ENCODE results near the gene TOP3A. TPM values are rescaled to one million over a fixed set of nuclear protein-coding genes. Genes with fewer than 3 reads are reported as not detected.

Gene TOP3A
- total and polyA plus RNA-seq, 2 experiments from 2014 or later, result 21.7 to 76.7 TPM

DNA sequence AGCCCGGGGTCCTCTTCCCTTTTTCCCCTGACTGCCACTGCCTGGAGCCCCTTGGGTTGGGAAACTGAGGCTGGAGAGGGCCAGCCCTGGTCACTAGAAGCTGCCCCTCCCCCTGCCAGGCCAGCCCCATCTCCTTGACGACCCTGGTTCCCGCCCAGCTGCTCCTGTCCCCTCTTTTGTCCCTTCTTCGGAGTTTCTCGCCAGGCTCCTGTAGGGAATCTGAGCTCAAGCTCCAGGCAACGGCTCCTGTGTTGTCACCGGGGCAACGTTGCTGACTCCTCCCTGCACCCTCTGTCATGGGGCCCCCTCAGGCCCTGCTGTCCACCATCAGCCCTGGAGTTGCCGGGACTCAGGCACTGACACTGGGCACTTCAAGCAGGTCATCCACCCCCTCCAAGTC is 83.6 kb downstream of the TOP3A start:
- Histone ChIP-seq H3K4me3 (no peak overlapping the region), H4K20me1 (replicated peaks; ENCODE audit: insufficient read depth) (peaks cover 4% of the 10 kb centered on the region), H3K36me3 (ENCODE audit: insufficient read depth) (0 out of 2 replicates have a peak, but pooled peaks cover 3% of the 10 kb centered on the region), H3F3A (replicated peaks; ENCODE audit: low read depth) (no peaks in the 10 kb centered on the region), H3K4me2 (no peak overlapping the region), H3K9me2 (ENCODE audit: insufficient read depth) (no peaks in the 10 kb centered on the region), H3K27ac (ENCODE audit: low read depth) (no peak overlapping the region), H3K27me3 (ENCODE audit: insufficient read depth) (no peaks in the 10 kb centered on the region), H3K4me1 (ENCODE audit: insufficient read depth) (peaks cover 7% of the 10 kb centered on the region; the same call in 1 of the 2 replicates), H2AFZ (no peak overlapping the region), H3K79me2 (replicated peaks; ENCODE audit: insufficient read depth) (peaks cover 55% of the 10 kb centered on the region)
- peak; percentile 20 for ATAC-seq
- peaks cover 16% of the 10 kb centered on the region for H3K36me3 Mint-ChIP-seq (ENCODE audit: low read depth)
- TF ChIP-seq POLR2AphosphoS5 (IDR thresholded peaks at IDR 0.05; ENCODE audit: low read depth), result no peak
- no peak for TF ChIP-seq EZH2 (IDR thresholded peaks at IDR 0.05; ENCODE audit: low read depth, unreplicated experiment)
- no peak for TF ChIP-seq NANOG (IDR thresholded peaks at IDR 0.05; ENCODE audit: borderline replicate concordance)
- no peak for TF ChIP-seq JUNB (IDR thresholded peaks at IDR 0.05; ENCODE audit: unreplicated experiment)
- H3K27me3 Mint-ChIP-seq (ENCODE audit: insufficient read depth, low read depth, poor library complexity), result peaks cover 4% of the 10 kb centered on the region
- H3K9me3 Mint-ChIP-seq, result no peaks in the 10 kb centered on the region
- no peak overlapping the region for H3K27ac Mint-ChIP-seq
- DNase-seq (ENCODE audit: low spot score), result peak; percentile 37
- H3K4me3 Mint-ChIP-seq, result no peak overlapping the region
- peaks cover 18% of the 10 kb centered on the region for H3K4me1 Mint-ChIP-seq

- no peak overlapping the region for H3K4me2 ChIP-seq
- H4K20me1 ChIP-seq (replicated peaks; ENCODE audit: insufficient read depth), result peaks cover 4% of the 10 kb centered on the region
- no peak overlapping the region for H3K27ac Mint-ChIP-seq
These were observed 84.3 kb downstream of the TOP3A start for GRCh38 chr17:18230288-18231141.

More at GRCh38 chr17:18230288-18231141, 84.3 kb downstream of the TOP3A start:
- ATAC-seq (no peak), DNase-seq (ENCODE audit: low spot score) (no peak)
- Histone ChIP-seq H3K9me2 (ENCODE audit: insufficient read depth) (no peaks in the 10 kb centered on the region), H3K36me3 (ENCODE audit: insufficient read depth) (0 out of 2 replicates have a peak, but pooled peaks cover 3% of the 10 kb centered on the region), H3K27me3 (ENCODE audit: insufficient read depth) (no peaks in the 10 kb centered on the region), H3K4me1 (ENCODE audit: insufficient read depth) (peaks cover 7% of the 10 kb centered on the region; the same call in 1 of the 2 replicates), H3K4me3 (no peak overlapping the region), H3K79me2 (replicated peaks; ENCODE audit: insufficient read depth) (peaks cover 58% of the 10 kb centered on the region), H3K27ac (ENCODE audit: low read depth) (no peak overlapping the region), H3F3A (replicated peaks; ENCODE audit: low read depth) (no peaks in the 10 kb centered on the region), H2AFZ (no peak overlapping the region)
- Mint-ChIP-seq H3K4me3 (no peak overlapping the region), H3K36me3 (ENCODE audit: low read depth) (peaks cover 12% of the 10 kb centered on the region), H3K4me1 (peaks cover 18% of the 10 kb centered on the region), H3K27me3 (ENCODE audit: insufficient read depth, low read depth, poor library complexity) (peaks cover 7% of the 10 kb centered on the region), H3K9me3 (no peaks in the 10 kb centered on the region)
- TF ChIP-seq, protein P1, sequence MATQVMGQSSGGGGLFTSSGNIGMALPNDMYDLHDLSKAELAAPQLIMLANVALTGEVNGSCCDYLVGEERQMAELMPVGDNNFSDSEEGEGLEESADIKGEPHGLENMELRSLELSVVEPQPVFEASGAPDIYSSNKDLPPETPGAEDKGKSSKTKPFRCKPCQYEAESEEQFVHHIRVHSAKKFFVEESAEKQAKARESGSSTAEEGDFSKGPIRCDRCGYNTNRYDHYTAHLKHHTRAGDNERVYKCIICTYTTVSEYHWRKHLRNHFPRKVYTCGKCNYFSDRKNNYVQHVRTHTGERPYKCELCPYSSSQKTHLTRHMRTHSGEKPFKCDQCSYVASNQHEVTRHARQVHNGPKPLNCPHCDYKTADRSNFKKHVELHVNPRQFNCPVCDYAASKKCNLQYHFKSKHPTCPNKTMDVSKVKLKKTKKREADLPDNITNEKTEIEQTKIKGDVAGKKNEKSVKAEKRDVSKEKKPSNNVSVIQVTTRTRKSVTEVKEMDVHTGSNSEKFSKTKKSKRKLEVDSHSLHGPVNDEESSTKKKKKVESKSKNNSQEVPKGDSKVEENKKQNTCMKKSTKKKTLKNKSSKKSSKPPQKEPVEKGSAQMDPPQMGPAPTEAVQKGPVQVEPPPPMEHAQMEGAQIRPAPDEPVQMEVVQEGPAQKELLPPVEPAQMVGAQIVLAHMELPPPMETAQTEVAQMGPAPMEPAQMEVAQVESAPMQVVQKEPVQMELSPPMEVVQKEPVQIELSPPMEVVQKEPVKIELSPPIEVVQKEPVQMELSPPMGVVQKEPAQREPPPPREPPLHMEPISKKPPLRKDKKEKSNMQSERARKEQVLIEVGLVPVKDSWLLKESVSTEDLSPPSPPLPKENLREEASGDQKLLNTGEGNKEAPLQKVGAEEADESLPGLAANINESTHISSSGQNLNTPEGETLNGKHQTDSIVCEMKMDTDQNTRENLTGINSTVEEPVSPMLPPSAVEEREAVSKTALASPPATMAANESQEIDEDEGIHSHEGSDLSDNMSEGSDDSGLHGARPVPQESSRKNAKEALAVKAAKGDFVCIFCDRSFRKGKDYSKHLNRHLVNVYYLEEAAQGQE (IDR thresholded peaks at IDR 0.05; ENCODE audit: unreplicated experiment), result no peak
- TF ChIP-seq EZH2phosphoT487 (IDR thresholded peaks at IDR 0.05; ENCODE audit: unreplicated experiment), result no peak
- TF ChIP-seq JUNB (IDR thresholded peaks at IDR 0.05; ENCODE audit: unreplicated experiment), result no peak
- no peak for TF ChIP-seq STAT1 (IDR thresholded peaks at IDR 0.05; ENCODE audit: unreplicated experiment)

Data from GM23338 (cell line).